Activated CD4-positive, alpha-beta T cell treated with anti-CD3 and anti-CD28 coated beads, Interleukin-2, amount 50 U/mL, for 24 hours (primary cell): ENCODE measurements around the gene PVALEF.

ENCODE experiments used
- DNase-seq, 2 donors: peaks; one replicate each; pipeline ENCODE4 v3.0.0-alpha.2; 2020; ENCODE audit warnings: low read depth in 1 of 2, low spot score in 1 of 2

The PVALEF gene

GRCh38 chr17:81128774-81129173, 36.5 kb upstream of the PVALEF start:
- no peak for DNase-seq

- no peak for DNase-seq
Measured at GRCh38 chr17:81129289-81129688, 36.0 kb upstream of the PVALEF start.

GRCh38 chr17:81129711-81130367, 35.5 kb upstream of the PVALEF start:
- no peak for DNase-seq

GRCh38 chr17:81130385-81131361, 34.6 kb upstream of the PVALEF start:
- no peak for DNase-seq

- no peak for DNase-seq
Measured at GRCh38 chr17:81131486-81132196, 33.7 kb upstream of the PVALEF start.

- DNase-seq: no peak
Measured at GRCh38 chr17:81132197-81132540, 33.1 kb upstream of the PVALEF start.

GRCh38 chr17:81132770-81133723, 32.3 kb upstream of the PVALEF start:
- DNase-seq: no peak

GRCh38 chr17:81134064-81134781, 31.1 kb upstream of the PVALEF start:
- DNase-seq: no peak

GRCh38 chr17:81135505-81136278, 29.6 kb upstream of the PVALEF start:
- no peak for DNase-seq

- no peak for DNase-seq
Measured at GRCh38 chr17:81136366-81136765, 28.9 kb upstream of the PVALEF start.

- no peak for DNase-seq
Measured at GRCh38 chr17:81137248-81137647, 28.1 kb upstream of the PVALEF start.

GRCh38 chr17:81138083-81138482, 27.2 kb upstream of the PVALEF start:
- DNase-seq: no peak

GRCh38 chr17:81138500-81138899, 26.8 kb upstream of the PVALEF start:
- DNase-seq: no peak

GRCh38 chr17:81139428-81139827, 25.9 kb upstream of the PVALEF start:
- DNase-seq: no peak

GRCh38 chr17:81140018-81140417, 25.3 kb upstream of the PVALEF start:
- DNase-seq: no peak

- DNase-seq: no peak
Measured at GRCh38 chr17:81140695-81141094, 24.6 kb upstream of the PVALEF start.

- DNase-seq: peak; percentile 29 to 36
Measured at GRCh38 chr17:81142301-81143199, 22.8 kb upstream of the PVALEF start.

GRCh38 chr17:81143200-81143527, 22.1 kb upstream of the PVALEF start:
- DNase-seq: no peak
